ENCODE data around the gene ZYG11A. TPM values are rescaled to one million over a fixed set of nuclear protein-coding genes. Genes with fewer than 3 reads are reported as not detected.

Gene ZYG11A
- total RNA-seq, 1 experiment from 2014 or later, result 2.4 TPM

GRCh38 chr1:52907812-52908153 lies 65.2 kb downstream of the ZYG11A start:
- Histone ChIP-seq H3K27me3 (replicated peaks; ENCODE audit: control insufficient read depth, insufficient read depth, low read length) (no peaks in the 10 kb centered on the region), H3K4me3 (ENCODE audit: low read depth, low read length) (no peak overlapping the region), H3K4me1 (peaks cover 20% of the 10 kb centered on the region), H3K36me3 (ENCODE audit: control insufficient read depth, insufficient read depth, low read length) (no peaks in the 10 kb centered on the region), H3K9me3 (no peaks in the 10 kb centered on the region)
- intact Hi-C loops (cut with micrococcal nuclease; ENCODE audit: unreplicated experiment), result loop anchor here (5.0 kb wide), 1 partner anchor 270 kb away; no protein-coding TSS in a partner anchor
- ChIA-PET POLR2A (no interaction called here), CTCF (no interaction called here)
- Mint-ChIP-seq H3K27ac (ENCODE audit: unreplicated experiment) (no peak overlapping the region), H3K36me3 (ENCODE audit: insufficient read depth, unreplicated experiment) (peaks cover 8% of the 10 kb centered on the region), H3K9me3 (ENCODE audit: unreplicated experiment) (no peaks in the 10 kb centered on the region), H3K4me3 (ENCODE audit: unreplicated experiment) (no peak overlapping the region), H3K27me3 (ENCODE audit: insufficient read depth, unreplicated experiment) (no peaks in the 10 kb centered on the region), H3K4me1 (ENCODE audit: low read depth, unreplicated experiment) (peaks cover 8% of the 10 kb centered on the region)
- BruUV-seq (replicated peaks), result no TSS peak
- no peak for DNase-seq
- no peak for TF ChIP-seq CTCF (IDR thresholded peaks at IDR 0.05; ENCODE audit: insufficient read depth in 1 of 2, low read depth in 1 of 2, low read length in 1 of 2, severe bottlenecking in 1 of 2, unreplicated experiment in 1 of 2)

- Mint-ChIP-seq H3K27ac (ENCODE audit: unreplicated experiment) (no peak overlapping the region), H3K4me3 (ENCODE audit: unreplicated experiment) (no peak overlapping the region), H3K27me3 (ENCODE audit: insufficient read depth, unreplicated experiment) (no peaks in the 10 kb centered on the region), H3K36me3 (ENCODE audit: insufficient read depth, unreplicated experiment) (peaks cover 8% of the 10 kb centered on the region), H3K4me1 (ENCODE audit: low read depth, unreplicated experiment) (no peaks in the 10 kb centered on the region), H3K9me3 (ENCODE audit: unreplicated experiment) (no peaks in the 10 kb centered on the region)
- BruUV-seq (replicated peaks), result no TSS peak
- H3K27me3 ChIP-seq (replicated peaks; ENCODE audit: control insufficient read depth, insufficient read depth, low read length), result no peaks in the 10 kb centered on the region
- intact Hi-C loops (cut with micrococcal nuclease; ENCODE audit: unreplicated experiment), result no loop called here
- TF ChIP-seq CTCF (IDR thresholded peaks at IDR 0.05; ENCODE audit: insufficient read depth in 1 of 2, low read depth in 1 of 2, low read length in 1 of 2, severe bottlenecking in 1 of 2, unreplicated experiment in 1 of 2), result no peak
- no peaks in the 10 kb centered on the region for H3K36me3 ChIP-seq (ENCODE audit: control insufficient read depth, insufficient read depth, low read length)
- no peaks in the 10 kb centered on the region for H3K9me3 ChIP-seq
- H3K4me3 ChIP-seq (ENCODE audit: low read depth, low read length), result no peak overlapping the region
- DNase-seq, result no peak
- POLR2A ChIA-PET, result no interaction called here
- CTCF ChIA-PET, result no interaction called here
- peaks cover 4% of the 10 kb centered on the region; the same call in 1 of the 2 replicates for H3K4me1 ChIP-seq
These were observed 69.0 kb downstream of the ZYG11A start for GRCh38 chr1:52911541-52911940.

- no TSS peak for BruUV-seq (replicated peaks)
- H3K9me3 ChIP-seq, result no peaks in the 10 kb centered on the region
- CTCF ChIA-PET, result no interaction called here
- no peaks in the 10 kb centered on the region for H3K27me3 ChIP-seq (replicated peaks; ENCODE audit: control insufficient read depth, insufficient read depth, low read length)
- intact Hi-C loops (cut with micrococcal nuclease; ENCODE audit: unreplicated experiment), result no loop called here
- H3K4me1 ChIP-seq, result no peaks in the 10 kb centered on the region
- Mint-ChIP-seq H3K27me3 (ENCODE audit: insufficient read depth, unreplicated experiment) (no peaks in the 10 kb centered on the region), H3K27ac (ENCODE audit: unreplicated experiment) (no peak overlapping the region), H3K9me3 (ENCODE audit: unreplicated experiment) (no peaks in the 10 kb centered on the region), H3K4me3 (ENCODE audit: unreplicated experiment) (no peak overlapping the region), H3K4me1 (ENCODE audit: low read depth, unreplicated experiment) (no peaks in the 10 kb centered on the region), H3K36me3 (ENCODE audit: insufficient read depth, unreplicated experiment) (peaks cover 8% of the 10 kb centered on the region)
- DNase-seq, result no peak
- no peaks in the 10 kb centered on the region for H3K36me3 ChIP-seq (ENCODE audit: control insufficient read depth, insufficient read depth, low read length)
- no peak overlapping the region for H3K4me3 ChIP-seq (ENCODE audit: low read depth, low read length)
- POLR2A ChIA-PET, result no interaction called here
- TF ChIP-seq CTCF (IDR thresholded peaks at IDR 0.05; ENCODE audit: insufficient read depth in 1 of 2, low read depth in 1 of 2, low read length in 1 of 2, severe bottlenecking in 1 of 2, unreplicated experiment in 1 of 2), result no peak
These were observed 70.5 kb downstream of the ZYG11A start for GRCh38 chr1:52913014-52913413.

Data from Caco-2 (cell line).